T-helper 22 cell (primary cell): ENCODE results near the gene PSMB11.
"Not testable (repeated sequence)": the region's sequence is repeated elsewhere in the genome, so short reads cannot be mapped to it uniquely, and the experiment has no call there.

Experiments used
- DNase-seq: peaks from one replicate; pipeline ENCODE4 v3.0.0-alpha.2; 2020; ENCODE audit warnings: low read depth

PSMB11 gene

DNA sequence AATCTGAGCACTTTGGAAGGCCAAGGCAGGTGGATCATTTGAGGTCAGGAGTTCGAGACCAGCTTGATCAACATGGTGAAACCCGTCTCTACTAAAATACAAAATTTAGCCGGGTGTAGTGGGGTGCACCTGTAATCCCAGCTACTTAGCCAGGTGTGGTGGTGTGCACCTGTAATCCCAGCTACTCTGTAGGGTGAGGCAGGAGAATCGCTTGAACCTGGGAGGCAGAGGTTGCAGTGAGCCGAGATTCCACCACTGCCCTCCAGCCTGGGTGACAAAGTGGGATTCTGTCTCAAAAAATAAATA is 28.3 kb upstream of the PSMB11 start:
- not testable (repeated sequence) for DNase-seq

DNA sequence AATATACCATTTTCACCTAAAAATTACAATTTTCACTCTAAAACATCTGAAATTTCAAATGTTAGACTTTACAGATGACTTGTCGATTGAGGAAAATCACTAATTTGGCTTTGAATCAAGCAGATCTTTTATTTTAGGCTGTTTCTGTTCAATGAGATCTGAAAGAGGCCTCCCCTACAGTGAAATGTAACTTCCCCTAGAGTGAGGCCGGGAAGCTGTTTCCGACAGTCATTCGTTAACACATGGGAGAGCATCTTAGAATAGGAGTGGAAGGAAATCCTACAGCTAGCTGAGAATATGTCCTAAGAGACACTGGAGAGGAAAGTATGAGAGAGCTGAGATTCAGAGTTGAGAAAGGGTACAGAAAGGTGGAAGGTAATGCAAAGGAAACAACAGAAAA is 26.4 kb upstream of the PSMB11 start:
- DNase-seq, result no peak

DNA sequence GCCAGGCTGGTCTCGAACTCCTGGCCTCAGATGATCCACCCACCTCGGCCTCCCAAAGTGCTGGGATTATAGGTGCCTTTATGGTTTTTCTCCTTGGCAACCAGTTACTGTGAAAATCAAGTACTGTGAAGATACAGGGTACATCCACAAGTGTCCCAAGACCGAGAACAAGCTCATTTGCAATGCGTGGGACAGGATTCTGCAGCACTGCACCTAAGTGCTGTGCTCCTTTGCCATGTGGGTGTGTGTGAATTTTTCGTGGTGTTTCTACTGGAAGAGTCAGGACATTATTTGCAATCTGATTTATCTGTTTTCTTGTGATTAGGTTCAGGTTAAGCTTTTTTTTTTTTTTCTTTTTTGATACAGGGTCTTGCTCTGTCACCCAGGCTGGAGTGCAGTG is 24.9 kb upstream of the PSMB11 start:
- DNase-seq, result no peak

DNA sequence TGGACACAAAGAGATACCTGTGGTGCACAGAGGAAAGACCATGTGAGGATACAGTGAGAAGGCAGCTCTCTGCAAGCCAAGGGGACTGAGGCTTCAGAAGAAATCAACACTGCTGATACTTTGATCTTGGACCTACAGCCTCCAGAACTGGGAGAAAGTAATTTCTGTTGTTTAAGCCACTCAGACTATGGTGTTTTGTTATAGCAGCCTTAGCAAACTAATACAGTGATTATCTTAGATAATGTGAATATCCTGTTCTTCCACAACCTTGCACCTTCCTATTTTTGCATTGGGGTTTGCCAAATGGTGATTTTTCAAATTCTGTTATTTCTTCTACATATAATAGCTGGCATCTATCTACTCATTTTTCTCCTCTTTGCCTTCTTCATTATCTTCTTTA is 23.9 kb upstream of the PSMB11 start:
- DNase-seq, result no peak

DNA sequence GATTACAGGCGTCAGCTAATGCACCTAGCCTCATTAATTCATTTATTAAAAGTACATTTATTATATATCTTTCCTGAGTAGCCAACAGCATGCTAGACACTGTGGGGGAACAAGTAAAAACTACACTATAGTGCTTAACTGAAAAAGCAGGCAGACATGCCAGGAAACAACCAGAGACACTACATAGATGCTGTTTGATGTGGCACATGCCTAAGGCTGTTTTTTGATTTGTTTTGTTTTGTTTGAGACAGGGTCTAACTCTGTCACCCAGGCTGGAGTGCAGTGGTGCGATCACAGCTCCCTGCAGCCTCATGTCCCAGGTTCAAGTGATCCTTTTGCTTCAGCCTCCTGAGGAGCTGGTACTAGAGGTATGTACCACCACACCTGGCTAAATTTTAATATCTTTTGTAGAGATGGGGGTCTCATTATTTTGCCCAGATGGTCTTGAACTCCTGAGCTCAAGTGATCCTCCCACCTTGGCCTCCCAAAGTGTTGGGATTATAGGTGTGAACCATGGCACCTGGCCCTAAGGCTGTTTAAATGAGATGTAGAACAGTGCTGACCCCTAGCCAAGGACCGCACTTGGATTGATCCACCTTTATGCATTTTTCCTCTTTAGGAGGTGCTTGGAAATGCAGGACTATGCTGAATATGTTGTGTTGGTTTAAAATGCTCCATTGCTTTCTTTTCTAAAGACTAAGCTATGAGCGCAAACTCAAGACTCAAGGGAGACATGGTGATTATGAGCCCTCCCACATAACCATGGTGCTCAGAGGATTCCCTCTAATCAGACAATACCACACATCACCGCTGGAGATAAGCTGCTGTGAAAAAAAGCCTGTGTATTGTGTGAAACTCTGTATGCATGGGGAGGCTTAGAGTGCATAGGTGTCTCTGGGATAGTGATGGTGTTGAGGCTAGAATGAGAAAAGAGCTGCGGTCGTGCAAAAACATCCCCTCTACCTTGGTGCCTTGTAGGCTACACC is 21.6 kb upstream of the PSMB11 start:
- no peak for DNase-seq

DNA sequence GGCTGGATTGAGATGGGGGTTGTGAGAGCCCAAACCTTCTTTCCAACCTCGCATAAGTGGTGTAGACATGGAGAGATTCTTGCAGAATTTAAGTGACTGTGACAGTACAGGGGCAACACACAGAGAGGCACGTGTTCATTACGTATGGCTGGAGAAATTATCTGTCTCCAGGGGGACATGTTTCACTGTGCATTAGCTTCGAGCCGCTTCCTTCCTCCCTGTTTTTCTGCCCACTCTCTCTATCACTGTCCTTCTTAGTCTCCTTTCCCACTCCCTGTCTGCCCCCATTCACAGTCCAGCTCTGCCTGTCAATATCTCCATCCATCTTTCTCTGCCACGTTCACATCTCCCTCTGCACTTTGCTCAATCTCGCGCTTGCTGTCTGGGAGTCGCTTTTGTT is 20.6 kb upstream of the PSMB11 start:
- DNase-seq, result no peak

DNA sequence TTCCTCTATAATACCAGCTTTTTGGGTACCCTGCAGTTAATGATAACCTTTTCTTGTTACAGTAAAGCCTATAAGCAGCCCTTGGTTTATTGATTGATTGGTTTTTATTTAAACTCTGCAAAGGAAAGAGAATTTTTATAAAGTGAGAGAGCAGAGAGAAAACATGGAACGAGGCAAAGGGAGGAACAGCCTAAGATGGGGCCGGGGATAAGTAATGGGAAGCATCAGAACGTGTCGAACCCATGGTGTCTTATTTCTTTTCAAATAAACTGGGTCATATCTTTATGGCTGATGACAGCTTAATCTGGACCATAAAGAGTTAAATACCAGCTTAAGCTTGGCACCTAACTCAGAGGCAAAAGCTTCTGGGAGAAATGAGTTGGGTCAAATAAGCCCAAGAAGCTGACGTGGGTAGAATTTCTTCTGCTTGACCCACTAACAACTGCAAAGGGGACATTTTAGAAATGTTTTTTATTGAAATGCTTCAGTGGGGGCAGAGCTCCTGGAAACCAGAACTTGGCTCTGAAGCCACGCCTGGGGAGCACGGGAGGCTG is 20.0 kb upstream of the PSMB11 start:
- no peak for DNase-seq

DNA sequence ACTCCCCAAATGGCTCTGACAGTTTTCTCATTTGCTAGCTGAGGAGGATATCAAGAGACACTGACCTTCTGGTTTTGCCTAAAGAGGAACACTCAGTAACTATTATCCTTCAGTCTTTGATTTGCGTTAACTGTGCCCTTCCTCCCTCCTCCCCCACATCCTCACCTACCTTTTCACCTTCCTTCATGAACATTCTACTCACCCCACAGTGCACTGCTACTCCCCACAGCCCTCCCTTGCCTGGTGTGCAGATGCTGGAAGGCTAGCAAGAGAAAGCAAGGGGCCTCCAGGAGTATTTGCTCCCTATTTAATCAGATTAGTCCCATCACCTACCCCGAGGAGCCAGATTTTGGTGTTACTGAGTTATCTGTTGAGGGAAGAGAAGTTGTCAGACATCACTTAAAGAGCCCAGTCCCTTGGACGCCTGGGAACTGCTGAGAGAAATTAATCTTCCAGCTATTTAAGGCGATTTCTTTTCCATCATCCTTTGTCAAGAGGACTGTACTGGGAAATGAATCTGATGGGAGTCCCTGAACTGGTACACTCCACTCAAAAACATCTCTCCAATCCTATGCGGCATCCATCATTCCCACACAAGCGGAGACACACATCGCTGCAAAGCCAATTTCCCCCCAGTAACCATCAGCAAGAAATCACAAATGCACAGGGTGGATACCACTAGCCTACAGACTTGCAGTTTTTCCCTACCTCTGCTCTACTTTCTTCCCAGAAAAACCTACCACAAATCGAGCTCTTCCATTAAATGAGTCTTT is 18.8 kb upstream of the PSMB11 start:
- no peak for DNase-seq

DNA sequence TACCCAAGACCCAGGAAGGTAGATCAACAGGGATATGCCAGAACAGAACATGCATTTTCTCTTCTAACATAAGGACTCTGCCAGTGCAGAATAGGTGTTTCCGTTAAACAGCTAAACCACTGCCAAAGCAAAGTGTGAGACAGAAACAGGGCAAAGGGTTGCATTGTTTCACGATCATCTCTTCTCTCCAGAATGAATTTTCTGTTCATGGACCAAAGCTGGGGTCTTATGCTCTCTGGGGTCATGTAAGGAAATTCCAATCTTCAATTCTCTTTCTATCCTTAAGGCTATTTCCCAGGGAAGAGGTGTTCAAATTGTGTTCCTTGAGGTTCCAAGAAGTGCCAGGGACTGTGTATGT is 18.2 kb upstream of the PSMB11 start:
- DNase-seq, result no peak

DNA sequence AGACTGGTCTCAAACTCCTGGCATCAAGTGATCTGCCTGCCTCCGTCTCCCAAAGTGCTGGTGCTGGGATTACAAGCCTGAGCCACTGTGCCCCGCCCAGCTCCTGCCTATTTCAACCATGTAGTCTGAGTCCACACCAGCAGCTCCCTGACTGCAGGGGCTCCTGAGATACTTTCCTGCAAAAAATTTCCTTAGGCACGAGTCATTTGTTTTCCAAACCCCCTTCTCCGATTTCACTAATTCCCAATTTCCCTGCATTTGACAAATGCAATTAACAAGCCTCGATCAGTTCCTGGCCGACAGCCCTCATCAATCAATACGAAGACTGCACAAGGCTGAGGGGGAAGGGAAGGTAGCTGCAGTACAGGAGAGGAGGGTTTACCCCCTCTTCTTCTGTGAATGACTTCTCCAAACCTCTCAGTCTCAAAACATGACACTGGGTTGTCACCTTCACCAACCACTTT is 17.4 kb upstream of the PSMB11 start:
- DNase-seq, result no peak

DNA sequence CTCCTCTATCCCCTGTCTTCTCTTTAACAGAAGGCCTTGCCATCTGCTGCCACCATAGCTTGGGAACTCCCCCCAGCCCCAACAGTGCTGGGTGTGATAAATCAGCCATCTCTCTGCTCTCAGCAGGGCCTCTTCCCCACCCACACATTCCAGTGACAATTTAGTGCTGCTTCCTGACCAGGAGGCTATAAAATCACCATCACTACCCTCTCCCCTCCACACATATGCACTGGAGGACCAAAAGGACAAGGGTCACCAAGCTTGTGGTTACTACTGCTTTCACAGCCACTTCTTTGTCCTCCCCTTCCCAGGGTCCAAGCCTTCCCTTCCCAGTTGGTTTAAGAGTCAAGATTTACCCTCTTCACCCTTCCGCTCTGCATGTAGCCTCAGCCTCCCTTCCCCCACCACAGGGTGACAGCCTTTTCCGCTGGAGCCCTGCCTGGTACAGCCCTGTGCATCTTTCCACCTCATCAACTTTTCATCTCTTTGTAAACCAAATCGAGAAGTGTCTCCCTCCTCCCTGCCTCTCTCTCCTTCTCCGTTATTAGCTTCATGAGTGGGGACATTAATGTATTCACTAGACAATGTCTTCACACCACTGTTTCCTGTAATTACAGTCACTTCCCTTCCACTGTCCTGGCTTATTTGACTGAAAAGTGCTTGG is 16.7 kb upstream of the PSMB11 start:
- no peak for DNase-seq

DNA sequence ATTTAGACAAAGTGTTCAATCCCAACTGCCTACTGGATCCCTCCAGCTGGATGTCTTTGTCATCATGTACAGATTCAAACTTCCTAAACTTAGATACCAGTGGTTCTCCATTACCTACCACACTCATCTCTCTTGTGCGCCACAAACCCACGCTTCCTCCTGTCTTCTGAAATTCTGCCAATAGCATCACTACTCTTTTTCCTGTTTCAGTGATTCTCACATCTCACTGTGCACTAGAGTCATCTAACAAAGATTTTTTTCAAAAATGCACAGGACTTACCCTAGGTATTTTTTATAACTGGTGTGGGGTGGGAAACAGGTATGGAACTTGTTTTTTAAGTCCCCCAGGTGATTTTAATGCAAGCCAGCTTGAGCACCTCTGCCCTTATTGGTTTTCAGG is 13.2 kb upstream of the PSMB11 start:
- no peak for DNase-seq

DNA sequence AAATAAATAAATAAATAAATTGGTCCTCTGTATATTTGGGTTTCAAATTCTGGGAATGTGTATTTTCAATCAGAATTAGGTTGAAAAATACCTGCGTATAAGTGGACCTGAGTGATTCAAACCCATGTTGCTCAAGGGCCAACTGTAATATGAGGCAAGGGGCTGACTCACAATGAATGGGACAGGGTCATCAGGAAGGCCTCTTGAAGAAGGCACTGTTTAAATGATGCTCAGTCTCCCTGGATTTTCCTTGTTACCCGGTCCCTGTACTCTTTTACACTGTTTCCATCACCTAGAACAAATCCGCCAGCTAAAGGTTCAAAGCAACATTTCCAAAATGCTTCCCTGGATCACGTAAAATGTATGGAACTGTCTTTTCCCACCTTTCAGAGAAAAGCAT is 11.1 kb upstream of the PSMB11 start:
- DNase-seq, result no peak

DNA sequence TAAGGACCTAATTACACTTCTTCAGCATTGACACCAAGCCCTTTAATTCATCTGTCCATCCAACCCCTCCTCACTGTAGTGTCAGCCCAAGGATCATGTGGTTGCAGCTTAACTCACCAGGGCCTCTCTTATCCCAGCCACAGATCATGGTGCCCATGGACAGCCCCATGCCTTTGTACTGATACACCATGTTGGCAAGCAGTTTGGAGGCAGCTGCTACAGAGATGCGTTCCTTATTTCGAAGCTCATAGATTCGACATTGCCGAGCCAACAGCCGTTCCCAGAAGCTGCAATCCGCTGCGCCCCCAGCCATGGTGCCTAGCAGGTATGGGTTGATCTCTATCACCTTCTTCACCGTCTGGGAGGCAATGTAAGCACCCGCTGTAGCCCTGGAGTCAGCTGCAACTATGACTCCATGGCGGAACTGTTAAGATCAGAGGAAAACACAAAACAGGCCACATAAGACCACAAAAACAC is 8.7 kb upstream of the PSMB11 start:
- no peak for DNase-seq

DNA sequence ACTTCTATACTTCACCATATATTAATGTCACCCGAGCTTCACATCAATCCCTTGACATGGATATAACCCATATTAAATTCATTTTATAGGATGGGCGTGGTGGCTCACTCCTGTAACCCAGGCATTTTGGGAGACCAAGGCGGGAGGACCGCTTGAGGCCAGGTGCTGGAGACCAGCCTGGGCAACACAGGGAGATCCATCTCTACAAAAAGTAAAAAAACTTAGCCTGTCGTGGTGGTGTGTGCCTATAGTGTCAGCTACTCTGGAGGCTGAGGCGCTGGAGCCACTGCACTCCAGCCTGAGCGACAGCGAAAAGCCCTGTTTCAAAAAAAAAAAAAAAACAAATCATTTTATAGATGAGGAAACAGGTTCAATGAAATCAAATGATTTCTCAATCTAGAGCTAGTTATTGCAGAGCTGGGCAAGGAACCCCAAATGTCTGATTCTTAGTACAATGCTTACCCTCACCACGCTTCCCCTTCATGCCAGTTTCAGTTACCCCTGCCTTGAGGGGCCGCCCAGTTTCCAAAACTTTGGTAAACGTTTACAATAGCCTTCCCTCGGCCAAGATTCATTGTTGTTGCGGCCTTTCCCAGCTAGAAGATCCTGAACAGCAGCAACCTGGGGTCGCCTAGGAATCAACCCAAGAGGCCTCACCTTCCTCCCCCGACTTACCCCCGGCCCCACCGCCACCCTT is 8.1 kb upstream of the PSMB11 start:
- DNase-seq, result no peak

DNA sequence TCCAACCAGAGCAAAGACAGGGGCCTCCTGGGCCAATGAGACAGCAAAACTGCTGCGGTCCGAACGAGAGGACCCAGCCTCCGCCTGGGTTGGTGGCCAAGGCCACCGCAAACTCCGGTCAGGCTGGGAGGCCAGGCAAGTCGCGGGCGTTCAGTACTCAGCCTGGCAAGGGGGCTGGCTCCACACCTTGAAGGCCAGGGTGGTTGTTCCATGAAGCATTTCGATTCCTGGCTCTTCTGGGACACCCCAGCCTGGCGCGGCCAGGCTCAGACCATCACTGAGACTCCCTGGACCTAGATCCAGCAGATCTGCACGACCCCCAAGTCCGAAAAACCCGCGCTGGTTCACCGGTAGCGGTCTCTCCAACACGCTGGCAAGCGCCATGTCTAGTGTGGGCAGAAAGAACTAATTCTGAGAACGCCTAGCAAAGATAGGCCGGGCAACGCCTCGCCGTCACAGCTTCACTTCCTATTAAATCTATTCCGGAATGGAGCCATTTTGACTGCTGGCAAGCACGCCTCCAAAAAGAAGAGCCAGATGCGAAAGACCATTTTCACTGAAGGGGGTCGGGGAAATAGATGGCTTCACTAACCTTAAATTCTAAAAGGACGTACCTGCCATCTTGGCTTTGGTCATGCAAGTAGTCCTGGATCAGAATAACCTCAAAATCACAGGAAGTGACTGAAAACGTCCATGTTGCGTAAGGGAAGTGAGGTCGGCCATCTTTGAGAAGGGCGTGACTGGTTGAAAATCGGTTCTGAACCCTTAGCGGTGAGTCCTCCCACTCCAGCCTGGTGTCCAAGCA is 7.3 kb upstream of the PSMB11 start, which contains the start of gene PSMB5:
Gene PSMB5, minus strand, starts transcription at position 403 of the 805 bp plus-strand sequence. Its CDS starts 19 bp downstream, at position 384.
- peak; percentile 82 for DNase-seq

DNA sequence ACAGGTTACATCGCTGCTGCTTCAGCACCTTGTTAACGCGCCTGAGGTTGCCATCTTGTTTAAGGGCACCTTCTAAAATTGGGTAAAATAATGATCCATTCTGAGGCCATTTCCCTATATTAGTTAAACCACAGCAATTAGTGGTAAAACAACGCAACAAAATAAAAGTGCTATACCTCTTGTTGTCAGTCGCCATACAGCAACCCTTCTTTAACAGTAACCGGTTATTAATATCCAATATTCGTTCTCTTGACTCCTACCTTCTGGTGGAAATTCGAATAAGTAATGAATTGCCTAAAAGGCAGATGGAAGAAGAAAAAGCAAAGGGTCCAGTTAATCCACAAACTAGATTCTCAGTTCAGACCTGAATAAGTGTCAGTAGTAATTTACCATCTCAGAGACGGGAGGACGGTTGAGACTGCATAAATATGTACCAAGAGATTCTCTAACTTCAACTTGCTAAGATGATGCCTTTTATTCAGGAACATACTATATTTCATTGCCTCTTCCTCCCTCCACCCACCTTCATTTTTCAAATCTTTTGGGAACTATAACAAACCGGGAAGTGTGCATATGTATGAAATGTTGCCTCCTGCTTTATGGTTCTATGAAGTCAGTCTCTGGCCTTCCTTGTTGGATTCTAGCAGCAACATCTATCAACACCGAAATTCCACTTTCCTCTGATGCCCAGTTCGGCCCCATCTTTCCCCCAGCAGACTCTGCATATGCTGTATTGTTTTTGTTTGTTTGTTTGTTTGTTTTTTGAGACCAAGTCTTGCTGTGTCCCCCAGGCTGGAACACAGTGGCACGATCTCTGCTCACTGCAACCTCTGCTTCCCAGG is 6.5 kb upstream of the PSMB11 start:
- DNase-seq, result no peak

DNA sequence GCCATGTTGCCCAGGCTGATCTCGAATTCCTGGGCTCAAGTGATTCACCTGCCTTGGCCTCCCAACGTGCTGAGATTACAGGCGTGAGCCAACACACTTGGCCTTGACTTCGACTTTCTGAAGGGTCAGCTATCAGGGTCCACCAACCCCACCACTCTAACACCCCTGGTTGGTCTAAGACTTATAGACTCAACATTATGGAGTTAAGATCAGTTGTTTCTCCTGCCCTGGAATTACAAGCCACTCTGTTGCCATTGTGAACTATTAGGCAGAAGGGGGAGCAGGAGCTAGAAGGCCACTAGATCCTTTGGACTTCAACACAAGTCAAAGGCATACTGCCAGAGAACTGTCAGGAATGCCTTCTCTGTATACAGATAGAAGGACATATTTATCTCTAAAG is 1.9 kb upstream of the PSMB11 start:
- DNase-seq, result no peak

DNA sequence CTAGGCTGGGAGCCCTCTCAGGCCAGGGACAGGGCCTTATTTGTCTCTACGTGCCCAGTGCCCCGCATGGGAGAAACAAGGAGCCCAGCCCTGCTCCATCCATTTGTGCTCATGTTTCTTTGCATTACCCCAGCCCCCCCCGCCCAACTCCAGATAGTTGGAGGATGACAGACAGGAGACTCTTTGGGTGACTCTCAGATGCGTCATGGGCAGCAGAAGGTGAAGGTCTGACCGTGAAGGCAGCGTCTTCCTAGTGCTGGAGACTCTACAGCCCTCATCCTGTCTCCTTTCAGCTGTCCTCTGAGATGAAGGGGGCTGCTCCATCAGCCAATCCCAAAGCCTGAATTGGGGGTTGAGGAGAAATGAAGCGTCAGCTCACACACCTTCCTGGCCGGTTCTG is 283 bp upstream of the PSMB11 start:
- no peak for DNase-seq

DNA sequence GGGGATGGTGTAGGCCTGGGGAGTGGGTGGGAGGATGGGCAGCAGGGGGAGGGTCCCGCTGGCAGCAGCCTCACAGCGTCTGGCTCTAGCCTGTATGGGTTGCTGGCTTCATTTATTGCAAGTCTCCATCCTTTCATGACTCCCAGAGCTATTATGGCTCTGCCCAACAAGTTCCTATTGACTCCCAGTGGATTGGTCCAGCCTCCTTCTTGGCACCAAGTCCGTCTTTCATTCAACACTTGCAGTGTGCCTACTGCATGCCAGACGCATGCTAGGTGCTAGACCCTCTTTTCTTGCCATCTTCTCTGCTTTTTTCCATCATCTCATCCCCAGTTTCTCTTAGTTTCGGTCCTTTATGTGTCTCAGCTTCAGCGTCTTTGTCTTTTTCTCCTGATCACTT is 1.1 kb downstream of the PSMB11 start:
- DNase-seq, result no peak
